A673 (cell line): Measurements from ENCODE around the gene ZNF260. TPM values are rescaled to one million over a fixed set of nuclear protein-coding genes. Genes with fewer than 3 reads are reported as not detected.

Experiments used
- BruUV-seq: library from RNA; stranded (reverse); fragments of 400-500 nt; replicated peaks from 2 replicates; lab custom pipeline; 2021; lab: Mats Ljungman, UMichigan
- CTCF ChIA-PET: fragments of 300-600 bp; sonication (Branson Sonifier 250); formaldehyde crosslinking; loops from one replicate; lab custom pipeline; 2022; ENCODE audit warnings: antibody characterized with exemption; lab: Charles Lee
- POLR2A ChIA-PET: fragments of 300-600 bp; sonication (Branson Sonifier 250); formaldehyde crosslinking; loops from one replicate; lab custom pipeline; 2022; ENCODE audit warnings: antibody characterized with exemption; ENCODE audit not compliant: low non-redundant PET; lab: Charles Lee
- DNase-seq: peaks from one replicate; pipeline ENCODE4 v3.0.0-alpha.2; 2015; ENCODE audit warnings: low spot score
- H3K27ac ChIP-seq: fragments of 200-600 bp; sonication (generic); 2 replicates; pipeline ENCODE4 v1.5.1; 2016; ENCODE audit warnings: mixed run types, low read depth, mild to moderate bottlenecking, mixed read lengths, antibody characterized with exemption, low read length; ENCODE audit not compliant: poor library complexity, severe bottlenecking
- H3K27me3 ChIP-seq: fragments of 200-600 bp; sonication (generic); replicated peaks from 2 replicates; pipeline ENCODE4 v1.6.1; 2017; ENCODE audit warnings: mixed run types, low read depth, mild to moderate bottlenecking, mixed read lengths, antibody characterized with exemption, low read length; ENCODE audit not compliant: insufficient read depth, poor library complexity
- H3K36me3 ChIP-seq: fragments of 200-600 bp; sonication (generic); 2 replicates; pipeline ENCODE4 v1.6.1; 2016; ENCODE audit warnings: mixed run types, mild to moderate bottlenecking, mixed read lengths, antibody characterized with exemption, low read length; ENCODE audit not compliant: insufficient read depth, poor library complexity, severe bottlenecking
- H3K4me1 ChIP-seq: fragments of 200-600 bp; sonication (generic); 2 replicates; pipeline ENCODE4 v1.6.1; 2017; ENCODE audit warnings: mixed run types, mild to moderate bottlenecking, mixed read lengths, antibody characterized with exemption, low read length; ENCODE audit not compliant: insufficient read depth, poor library complexity, severe bottlenecking
- H3K4me3 ChIP-seq: fragments of 200-600 bp; sonication (generic); 2 replicates; pipeline ENCODE4 v1.5.1; 2016; ENCODE audit warnings: low read depth, mixed run types, mild to moderate bottlenecking, mixed read lengths, low read length; ENCODE audit not compliant: poor library complexity, severe bottlenecking
- H3K9me3 ChIP-seq: fragments of 200-600 bp; sonication (generic); 2 replicates; pipeline ENCODE4 v1.6.1; 2016; ENCODE audit warnings: mixed run types, low read depth, mild to moderate bottlenecking, mixed read lengths, antibody characterized with exemption, low read length; ENCODE audit not compliant: poor library complexity, severe bottlenecking
- CTCF ChIP-seq: fragments of 300-800, 200-600 bp; sonication (generic); conservative IDR thresholded peaks from 2 replicates; pipeline ENCODE4 v1.5.1; 2017; ENCODE audit warnings: low read depth, mild to moderate bottlenecking, antibody characterized with exemption, low read length, moderate library complexity, mixed read lengths
- EZH2 ChIP-seq: fragments of 200-600 bp; sonication (generic); IDR thresholded peaks from 2 replicates; pipeline ENCODE4 v1.6.1; 2017; ENCODE audit warnings: borderline replicate concordance, low read depth, mild to moderate bottlenecking, mixed read lengths, antibody characterized with exemption, low read length; ENCODE audit not compliant: poor library complexity, severe bottlenecking
- intact Hi-C: fragments of 100-400 bp; cut with micrococcal nuclease; formaldehyde crosslinking; loops from one replicate; pipeline ENCODE4 v1.10.0; 2022; ENCODE audit not compliant: unreplicated experiment
- total RNA-seq: library from RNA; stranded (reverse); gene quantifications from 2 replicates; pipeline ENCODE4 v1.2.3, GENCODE V29; 2021

Gene ZNF260
- total RNA-seq, 1 experiment from 2014 or later, result 20.4 TPM

GRCh38 chr19:36573895-36574720 is 46.0 kb upstream of the ZNF260 start:
- intact Hi-C loops, result no loop called here
- Histone ChIP-seq H3K27ac (peak overlapping the region; percentile 83), H3K9me3 (peaks cover 9% of the 10 kb centered on the region), H3K27me3 (no peaks in the 10 kb centered on the region), H3K36me3 (peaks cover 35% of the 10 kb centered on the region), H3K4me3 (peak overlapping the region; percentile 82), H3K4me1 (no peaks in the 10 kb centered on the region)
- CTCF ChIA-PET, result no interaction called here
- DNase-seq, result no peak
- BruUV-seq, result no TSS peak
- TF ChIP-seq EZH2 (no peak), CTCF (no peak)
- POLR2A ChIA-PET, result interaction anchor here (0.6 kb wide), 1 partner anchor 896 kb away, joined by 18 read pairs; no protein-coding TSS in a partner anchor

- ChIA-PET CTCF (no interaction called here), POLR2A (interaction anchor here (0.6 kb wide), 1 partner anchor 897 kb away, joined by 18 read pairs; no protein-coding TSS in a partner anchor)
- no peaks in the 10 kb centered on the region for H3K4me1 ChIP-seq
- peak within 1 kb of the TSS; percentile 82 for H3K4me3 ChIP-seq
- intact Hi-C loops, result no loop called here
- TF ChIP-seq EZH2 (no peak), CTCF (no peak)
- no peaks in the 10 kb centered on the region for H3K27me3 ChIP-seq
- BruUV-seq, result no TSS peak
- H3K9me3 ChIP-seq, result peaks cover 9% of the 10 kb centered on the region
- H3K27ac ChIP-seq, result peak within 1 kb of the TSS; percentile 83
- peaks cover 28% of the 10 kb centered on the region for H3K36me3 ChIP-seq
- peak; percentile 91 for DNase-seq
Measured at GRCh38 chr19:36573020-36573894, 45.2 kb upstream of the ZNF260 start, which contains the start of gene ZNF529. Gene ZNF529, minus strand, starts transcription at chr19:36573292. Its CDS starts 946 bp downstream, at chr19:36572346.

- TF ChIP-seq EZH2, result no peak
- TF ChIP-seq CTCF, result no peak
- Histone ChIP-seq H3K4me3 (peak overlapping the region; percentile 82), H3K4me1 (no peaks in the 10 kb centered on the region), H3K27me3 (no peaks in the 10 kb centered on the region), H3K27ac (peak overlapping the region; percentile 83), H3K36me3 (peaks cover 25% of the 10 kb centered on the region), H3K9me3 (peaks cover 8% of the 10 kb centered on the region)
- BruUV-seq, result TSS peak; percentile 73
- ChIA-PET CTCF (no interaction called here), POLR2A (no interaction called here)
- no peak for DNase-seq
- intact Hi-C loops, result no loop called here
Measured at GRCh38 chr19:36572593-36573019, 44.5 kb upstream of the ZNF260 start.
